HepG2 (cell line): ENCODE results near the gene SULT4A1.

ENCODE experiments used
- POLR2A ChIP-seq, 2 experiments: IDR thresholded peaks; 2 replicates each; pipeline ENCODE4 v1.6.1; 2011; ENCODE audit warnings: low read depth in 2 of 2, low read length in 2 of 2, mild to moderate bottlenecking in 1 of 2, moderate library complexity in 1 of 2; ENCODE audit not compliant: insufficient read depth in 1 of 2
- ZNF747 ChIP-seq: sonication (generic); formaldehyde crosslinking; IDR thresholded peaks from 2 replicates; pipeline ENCODE4 v1.8.1; 2023; ENCODE audit warnings: missing genetic modification reagents, mild to moderate bottlenecking, borderline replicate concordance
- ZNF781 ChIP-seq: sonication (generic); formaldehyde crosslinking; IDR thresholded peaks from 2 replicates; pipeline ENCODE4 v1.5.1; 2020; ENCODE audit warnings: borderline replicate concordance, mild to moderate bottlenecking, missing genetic modification reagents; ENCODE audit errors: not compliant biosample characterization
- TF ChIP-seq, protein P1 (sequence below): sonication (generic); formaldehyde crosslinking; IDR thresholded peaks from 2 replicates; pipeline ENCODE4 v1.8.0; 2022; ENCODE audit warnings: mild to moderate bottlenecking, missing genetic modification reagents, borderline replicate concordance
- TF ChIP-seq, protein P2 (sequence below): sonication (generic); formaldehyde crosslinking; IDR thresholded peaks from 2 replicates; pipeline ENCODE4 v1.5.0; 2020; ENCODE audit warnings: mild to moderate bottlenecking, missing genetic modification reagents, moderate library complexity

DNA sequence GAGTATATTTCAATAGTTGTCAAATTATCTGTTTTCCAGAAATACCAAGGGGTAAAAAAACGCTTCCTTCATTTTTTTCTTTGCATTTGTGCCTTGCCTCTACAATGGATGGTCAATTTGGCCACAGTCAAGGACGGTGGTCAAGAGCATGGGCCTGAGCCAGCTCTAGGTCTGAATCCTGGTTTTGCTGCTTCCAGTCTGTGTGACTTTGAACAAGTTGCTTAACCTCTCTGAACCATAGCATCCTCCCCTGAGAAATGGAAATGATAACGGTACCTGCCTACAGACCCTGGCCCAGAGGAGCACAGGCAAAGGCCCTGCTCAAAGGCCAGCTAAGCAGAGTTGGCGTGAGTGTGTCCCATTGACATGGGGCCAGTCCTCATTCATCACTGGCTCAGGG lies 26.4 kb upstream of the SULT4A1 start:
- TF ChIP-seq POLR2A (IDR thresholded peaks at IDR 0.05; ENCODE audit: insufficient read depth in 1 of 2, low read depth in 2 of 2, low read length in 2 of 2), result no peak
- TF ChIP-seq, protein P1, sequence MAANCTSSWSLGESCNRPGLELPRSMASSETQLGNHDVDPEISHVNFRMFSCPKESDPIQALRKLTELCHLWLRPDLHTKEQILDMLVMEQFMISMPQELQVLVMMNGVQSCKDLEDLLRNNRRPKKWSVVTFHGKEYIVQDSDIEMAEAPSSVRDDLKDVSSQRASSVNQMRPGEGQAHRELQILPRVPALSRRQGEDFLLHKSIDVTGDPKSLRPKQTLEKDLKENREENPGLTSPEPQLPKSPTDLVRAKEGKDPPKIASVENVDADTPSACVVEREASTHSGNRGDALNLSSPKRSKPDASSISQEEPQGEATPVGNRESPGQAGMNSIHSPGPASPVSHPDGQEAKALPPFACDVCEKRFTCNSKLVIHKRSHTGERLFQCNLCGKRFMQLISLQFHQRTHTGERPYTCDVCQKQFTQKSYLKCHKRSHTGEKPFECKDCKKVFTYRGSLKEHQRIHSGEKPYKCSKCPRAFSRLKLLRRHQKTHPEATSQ, result no peak
- no peak for TF ChIP-seq ZNF781
- no peak for TF ChIP-seq ZNF747 (CRISPR knock-in tag)
- TF ChIP-seq, protein P2, sequence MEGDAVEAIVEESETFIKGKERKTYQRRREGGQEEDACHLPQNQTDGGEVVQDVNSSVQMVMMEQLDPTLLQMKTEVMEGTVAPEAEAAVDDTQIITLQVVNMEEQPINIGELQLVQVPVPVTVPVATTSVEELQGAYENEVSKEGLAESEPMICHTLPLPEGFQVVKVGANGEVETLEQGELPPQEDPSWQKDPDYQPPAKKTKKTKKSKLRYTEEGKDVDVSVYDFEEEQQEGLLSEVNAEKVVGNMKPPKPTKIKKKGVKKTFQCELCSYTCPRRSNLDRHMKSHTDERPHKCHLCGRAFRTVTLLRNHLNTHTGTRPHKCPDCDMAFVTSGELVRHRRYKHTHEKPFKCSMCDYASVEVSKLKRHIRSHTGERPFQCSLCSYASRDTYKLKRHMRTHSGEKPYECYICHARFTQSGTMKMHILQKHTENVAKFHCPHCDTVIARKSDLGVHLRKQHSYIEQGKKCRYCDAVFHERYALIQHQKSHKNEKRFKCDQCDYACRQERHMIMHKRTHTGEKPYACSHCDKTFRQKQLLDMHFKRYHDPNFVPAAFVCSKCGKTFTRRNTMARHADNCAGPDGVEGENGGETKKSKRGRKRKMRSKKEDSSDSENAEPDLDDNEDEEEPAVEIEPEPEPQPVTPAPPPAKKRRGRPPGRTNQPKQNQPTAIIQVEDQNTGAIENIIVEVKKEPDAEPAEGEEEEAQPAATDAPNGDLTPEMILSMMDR (CRISPR knock-in tag), result no peak
